ENCODE measurements around the gene SORCS2. TPM values are rescaled to one million over a fixed set of nuclear protein-coding genes. Genes with fewer than 3 reads are reported as not detected.

SORCS2 gene
- total RNA-seq, 1 experiment from 2014 or later: not detected

DNA sequence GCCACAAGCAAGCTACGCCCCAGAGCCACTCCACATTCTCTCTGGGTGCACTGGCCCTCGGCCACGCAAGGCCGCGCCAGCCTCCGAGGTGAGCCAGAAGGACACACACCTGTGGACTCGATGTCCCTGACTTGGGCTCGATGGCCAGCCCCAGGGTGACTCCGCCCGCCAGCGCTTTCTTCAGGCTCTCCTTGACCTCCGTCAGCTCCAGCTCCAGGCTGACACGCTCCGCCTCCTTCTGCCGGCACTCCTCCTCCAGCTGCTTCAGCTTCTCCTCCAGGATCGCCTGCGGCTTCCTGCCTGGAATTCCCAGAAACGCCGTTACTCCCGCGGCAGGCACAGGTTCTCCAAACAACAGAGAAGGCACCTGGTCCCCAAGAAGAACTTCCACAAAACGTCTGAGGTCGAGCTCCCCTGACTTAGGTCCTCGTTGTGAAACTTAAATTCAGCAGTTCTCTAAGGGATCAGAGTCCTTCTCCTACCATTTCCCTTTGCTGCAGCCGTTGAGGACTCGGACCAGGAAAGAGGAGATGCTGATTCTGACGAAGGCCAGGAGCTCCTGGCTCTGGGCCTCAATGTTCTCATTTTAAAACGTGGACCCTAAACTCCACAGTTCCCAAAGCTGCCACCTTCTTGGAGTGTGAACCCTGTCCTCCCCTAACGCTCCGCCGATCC, 580.5 kb downstream of the SORCS2 start:
- BruUV-seq (replicated peaks): no TSS peak
- Mint-ChIP-seq H3K27ac (ENCODE audit: low read depth, unreplicated experiment) (no peak overlapping the region), H3K9me3 (ENCODE audit: unreplicated experiment) (no peaks in the 10 kb centered on the region), H3K4me1 (ENCODE audit: insufficient read depth, unreplicated experiment) (no peaks in the 10 kb centered on the region), H3K4me3 (ENCODE audit: unreplicated experiment) (no peak overlapping the region), H3K27me3 (ENCODE audit: insufficient read depth, unreplicated experiment) (no peaks in the 10 kb centered on the region), H3K36me3 (ENCODE audit: insufficient read depth, unreplicated experiment) (peaks cover 40% of the 10 kb centered on the region)
- CTCF ChIA-PET: interaction anchor here (0.5 to 0.8 kb wide), 2 partner anchors 7 to 216 kb away, joined by 4 to 5 read pairs; no protein-coding TSS in a partner anchor
- TF ChIP-seq, protein P1, sequence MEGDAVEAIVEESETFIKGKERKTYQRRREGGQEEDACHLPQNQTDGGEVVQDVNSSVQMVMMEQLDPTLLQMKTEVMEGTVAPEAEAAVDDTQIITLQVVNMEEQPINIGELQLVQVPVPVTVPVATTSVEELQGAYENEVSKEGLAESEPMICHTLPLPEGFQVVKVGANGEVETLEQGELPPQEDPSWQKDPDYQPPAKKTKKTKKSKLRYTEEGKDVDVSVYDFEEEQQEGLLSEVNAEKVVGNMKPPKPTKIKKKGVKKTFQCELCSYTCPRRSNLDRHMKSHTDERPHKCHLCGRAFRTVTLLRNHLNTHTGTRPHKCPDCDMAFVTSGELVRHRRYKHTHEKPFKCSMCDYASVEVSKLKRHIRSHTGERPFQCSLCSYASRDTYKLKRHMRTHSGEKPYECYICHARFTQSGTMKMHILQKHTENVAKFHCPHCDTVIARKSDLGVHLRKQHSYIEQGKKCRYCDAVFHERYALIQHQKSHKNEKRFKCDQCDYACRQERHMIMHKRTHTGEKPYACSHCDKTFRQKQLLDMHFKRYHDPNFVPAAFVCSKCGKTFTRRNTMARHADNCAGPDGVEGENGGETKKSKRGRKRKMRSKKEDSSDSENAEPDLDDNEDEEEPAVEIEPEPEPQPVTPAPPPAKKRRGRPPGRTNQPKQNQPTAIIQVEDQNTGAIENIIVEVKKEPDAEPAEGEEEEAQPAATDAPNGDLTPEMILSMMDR (IDR thresholded peaks at IDR 0.05; ENCODE audit: unreplicated experiment): no peak
- POLR2A ChIA-PET: interaction anchor here (0.7 kb wide), 1 partner anchor 11 kb away, joined by 3 read pairs; no protein-coding TSS in a partner anchor
- intact Hi-C loops (cut with micrococcal nuclease): no loop called here
- DNase-seq (ENCODE audit: unreplicated experiment): no peak

DNA sequence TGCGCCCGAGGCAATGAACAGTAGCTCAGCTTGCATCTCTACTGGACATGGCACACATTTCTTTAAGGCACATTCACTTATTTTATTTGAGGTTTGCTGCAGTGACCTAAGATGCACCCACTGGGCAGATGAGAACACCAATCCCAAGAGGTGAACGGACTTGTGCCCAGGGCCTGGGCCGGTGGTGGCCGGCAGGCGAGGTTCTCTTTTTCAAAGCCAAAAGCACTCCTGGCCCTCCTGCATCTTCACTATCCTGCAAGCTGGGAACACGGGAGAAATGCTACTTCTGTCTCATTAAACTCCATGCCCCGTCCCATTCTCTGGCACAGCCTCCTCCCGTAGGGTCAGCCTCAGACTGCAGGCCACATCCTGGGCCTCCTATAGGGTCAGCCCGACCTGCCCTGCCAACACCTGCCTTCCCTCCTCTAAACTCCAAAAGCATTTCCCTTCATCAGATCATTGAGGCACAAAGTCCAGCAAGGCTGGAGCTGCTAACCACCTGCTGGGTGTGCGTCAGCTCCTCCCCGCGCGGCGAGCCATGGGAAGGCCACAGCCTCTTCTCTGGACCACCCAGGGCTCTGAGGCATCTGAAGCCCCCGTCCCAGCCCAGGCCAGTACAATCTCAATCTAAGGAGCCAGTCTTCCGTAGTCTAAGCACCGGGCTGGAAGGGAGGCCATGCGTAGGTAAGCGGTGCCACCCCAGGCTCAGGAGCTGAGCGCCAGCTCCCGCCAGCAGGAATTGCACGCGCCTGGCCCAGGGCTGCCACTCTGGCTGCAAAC, 581.3 kb downstream of the SORCS2 start:
- H3K9me3 Mint-ChIP-seq (ENCODE audit: unreplicated experiment): no peaks in the 10 kb centered on the region
- ChIA-PET CTCF (interaction anchor here (0.8 kb wide), 2 partner anchors 29 to 216 kb away, joined by 3 to 5 read pairs; no protein-coding TSS in a partner anchor), POLR2A (no interaction called here)
- peaks cover 48% of the 10 kb centered on the region for H3K36me3 Mint-ChIP-seq (ENCODE audit: insufficient read depth, unreplicated experiment)
- no peaks in the 10 kb centered on the region for H3K27me3 Mint-ChIP-seq (ENCODE audit: insufficient read depth, unreplicated experiment)
- no peak overlapping the region for H3K27ac Mint-ChIP-seq (ENCODE audit: low read depth, unreplicated experiment)
- no TSS peak for BruUV-seq (replicated peaks)
- intact Hi-C loops (cut with micrococcal nuclease): no loop called here
- H3K4me1 Mint-ChIP-seq (ENCODE audit: insufficient read depth, unreplicated experiment): no peaks in the 10 kb centered on the region
- TF ChIP-seq, protein P1 (IDR thresholded peaks at IDR 0.05; ENCODE audit: unreplicated experiment): no peak
- no peak for DNase-seq (ENCODE audit: unreplicated experiment)
- no peak overlapping the region for H3K4me3 Mint-ChIP-seq (ENCODE audit: unreplicated experiment)

DNA sequence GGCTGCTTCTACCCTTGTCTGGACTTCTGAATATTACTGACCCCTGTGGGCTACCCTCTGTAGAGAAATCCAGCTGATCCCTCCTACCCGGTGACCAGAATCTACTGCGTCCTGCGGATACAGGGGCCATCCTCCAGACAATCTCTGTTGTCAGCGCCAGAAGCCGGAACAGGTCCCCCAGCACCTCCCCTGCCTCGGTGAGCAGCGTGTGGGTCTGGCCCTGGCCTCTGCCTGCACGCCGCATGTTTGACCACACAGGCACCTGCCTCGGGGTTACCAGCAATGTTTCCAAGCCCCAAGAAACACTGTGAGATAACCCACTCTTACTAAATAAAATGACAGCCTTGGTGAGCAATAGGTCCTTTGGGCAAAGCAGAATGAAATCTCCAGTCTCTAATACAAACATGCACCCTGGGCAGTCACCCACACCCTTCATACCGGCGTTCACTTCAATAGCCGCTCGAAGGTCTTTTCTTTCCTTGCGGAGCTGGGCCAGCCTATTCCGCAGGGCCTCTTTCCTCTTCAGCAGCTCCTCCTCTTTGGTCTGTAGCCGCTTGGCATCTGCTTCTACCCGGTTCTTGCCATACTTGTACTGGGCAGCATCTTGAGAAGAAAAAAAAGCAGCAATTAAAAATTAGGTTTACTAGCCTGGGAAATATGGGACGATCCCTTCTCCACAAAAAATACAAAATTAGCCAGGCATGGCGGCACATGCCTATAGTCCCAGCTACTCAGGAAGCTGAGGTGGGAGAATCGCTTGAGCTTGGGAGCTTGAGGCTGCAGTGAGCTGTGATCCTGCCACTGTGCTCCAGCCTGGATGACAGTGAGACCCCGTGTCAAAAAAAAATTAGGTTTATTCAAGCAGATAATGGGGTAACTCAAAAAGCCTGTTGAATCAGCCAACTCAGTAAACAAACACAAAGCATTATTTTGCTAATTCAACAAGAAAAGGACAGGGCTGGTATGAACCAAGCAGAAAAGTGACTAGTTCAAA, 582.3 kb downstream of the SORCS2 start:
- Mint-ChIP-seq H3K36me3 (ENCODE audit: insufficient read depth, unreplicated experiment) (peaks cover 49% of the 10 kb centered on the region), H3K4me3 (ENCODE audit: unreplicated experiment) (no peak overlapping the region), H3K27me3 (ENCODE audit: insufficient read depth, unreplicated experiment) (no peaks in the 10 kb centered on the region), H3K9me3 (ENCODE audit: unreplicated experiment) (no peaks in the 10 kb centered on the region), H3K27ac (ENCODE audit: low read depth, unreplicated experiment) (no peak overlapping the region), H3K4me1 (ENCODE audit: insufficient read depth, unreplicated experiment) (no peaks in the 10 kb centered on the region)
- ChIA-PET CTCF (no interaction called here), POLR2A (no interaction called here)
- BruUV-seq (replicated peaks): no TSS peak
- TF ChIP-seq, protein P1 (IDR thresholded peaks at IDR 0.05; ENCODE audit: unreplicated experiment): no peak
- intact Hi-C loops (cut with micrococcal nuclease): no loop called here
- no peak for DNase-seq (ENCODE audit: unreplicated experiment)

All from MCF 10A (cell line).